HFFc6 (cell line): Measurements from ENCODE around the gene ZNF629. TPM values are rescaled to one million over a fixed set of nuclear protein-coding genes. Genes with fewer than 3 reads are reported as not detected.

Source experiments
- DNase-seq: peaks from one replicate; pipeline ENCODE4 v3.0.0-alpha.2; 2018
- H3K27ac Mint-ChIP-seq: 2 replicates; pipeline ENCODE4 v1.8.0; 2020; ENCODE audit warnings: mild to moderate bottlenecking, mixed read lengths
- H3K27me3 Mint-ChIP-seq: 2 replicates; pipeline ENCODE4 v1.8.0; 2021; ENCODE audit warnings: mild to moderate bottlenecking, moderate library complexity, mixed read lengths; ENCODE audit not compliant: insufficient read depth
- H3K36me3 Mint-ChIP-seq: 2 replicates; pipeline ENCODE4 v1.8.0; 2021; ENCODE audit warnings: low read depth, mixed read lengths
- H3K4me1 Mint-ChIP-seq: 2 replicates; pipeline ENCODE4 v1.8.0; 2020; ENCODE audit warnings: low read depth, mixed read lengths
- H3K4me3 Mint-ChIP-seq: 2 replicates; pipeline ENCODE4 v1.8.0; 2020; ENCODE audit warnings: mild to moderate bottlenecking, moderate library complexity, mixed read lengths
- H3K9me3 Mint-ChIP-seq: 2 replicates; pipeline ENCODE4 v1.8.0; 2020; ENCODE audit warnings: mild to moderate bottlenecking, mixed read lengths
- CTCF ChIP-seq: fragments of 200-600 bp; sonication (generic); IDR thresholded peaks from 2 replicates; pipeline ENCODE4 v1.5.0; 2021; ENCODE audit warnings: antibody characterized with exemption, mild to moderate bottlenecking
- total RNA-seq, 6 experiments: library from RNA; stranded (reverse); fragmentation: NEBNext Ultra II Directional; extraction: Animal tissue kit (Norgen Biotek cat#: 25700); gene quantifications; 2 replicates in 1 of 6; 3 replicates in 5 of 6; pipeline ENCODE4 v1.2.3, GENCODE V29; 2021

The ZNF629 gene
- total RNA-seq, 6 experiments from 2014 or later: 19.4 to 21.8 (median 21.0) TPM

DNA sequence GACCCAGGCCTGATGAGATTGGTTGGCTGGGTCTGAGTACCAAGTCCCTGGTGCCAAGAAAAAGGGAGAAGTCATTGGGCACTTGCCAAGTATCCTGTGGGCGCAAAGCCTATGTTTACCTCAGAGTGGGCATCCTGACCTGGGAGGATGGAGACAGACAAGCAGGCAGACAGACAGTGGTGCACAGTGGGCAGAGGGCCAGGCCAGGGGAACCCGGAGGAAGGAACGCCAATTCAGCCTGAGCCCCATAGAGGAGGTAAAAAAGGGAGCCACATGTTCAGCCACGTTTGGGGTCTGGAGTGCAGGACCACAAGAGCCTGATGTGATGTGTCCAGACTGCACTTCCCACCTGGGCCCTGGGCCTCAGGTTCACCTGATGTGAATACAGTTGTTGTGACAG is 33.4 kb downstream of the ZNF629 start:
- Mint-ChIP-seq H3K9me3 (no peaks in the 10 kb centered on the region), H3K27ac (no peak overlapping the region), H3K36me3 (peaks cover 22% of the 10 kb centered on the region), H3K4me1 (peaks cover 15% of the 10 kb centered on the region), H3K27me3 (peaks cover 7% of the 10 kb centered on the region), H3K4me3 (no peak overlapping the region)
- no peak for TF ChIP-seq CTCF
- DNase-seq: no peak

DNA sequence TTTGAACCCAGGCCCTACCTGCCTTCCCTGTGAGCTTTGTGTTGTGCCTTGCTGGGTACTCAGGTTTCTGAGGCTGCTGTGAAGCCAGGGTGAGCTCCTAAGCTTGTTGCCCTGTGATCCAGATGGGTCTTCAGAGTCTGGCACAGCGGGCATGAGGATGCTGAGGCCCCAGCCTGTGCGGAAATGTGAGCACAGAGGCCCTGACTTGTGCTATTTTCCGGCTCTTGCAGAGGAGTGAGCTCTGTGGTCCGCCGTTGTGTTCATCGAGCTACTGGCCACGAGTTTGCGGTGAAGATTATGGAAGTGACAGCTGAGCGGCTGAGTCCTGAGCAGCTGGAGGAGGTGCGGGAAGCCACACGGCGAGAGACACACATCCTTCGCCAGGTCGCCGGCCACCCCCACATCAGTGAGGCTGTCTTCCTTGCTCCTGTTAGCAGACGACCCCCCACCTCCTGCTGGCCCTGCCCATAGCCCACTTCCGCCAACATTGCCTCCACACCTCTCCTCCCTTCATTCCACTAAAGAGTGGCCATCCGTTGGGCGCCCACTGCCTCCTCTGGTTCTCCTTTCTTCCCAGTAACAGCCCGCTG is 36.0 kb downstream of the ZNF629 start:
- peak overlapping the region; percentile 45 for H3K27ac Mint-ChIP-seq
- peaks cover 19% of the 10 kb centered on the region for H3K36me3 Mint-ChIP-seq
- no peaks in the 10 kb centered on the region for H3K9me3 Mint-ChIP-seq
- H3K4me3 Mint-ChIP-seq: no peak overlapping the region
- no peak for TF ChIP-seq CTCF
- H3K4me1 Mint-ChIP-seq: peaks cover 32% of the 10 kb centered on the region
- H3K27me3 Mint-ChIP-seq: peaks cover 5% of the 10 kb centered on the region
- no peak for DNase-seq

- TF ChIP-seq CTCF: no peak
- Mint-ChIP-seq H3K4me3 (peak overlapping the region; percentile 97; the same call in 1 of the 2 replicates), H3K4me1 (peaks cover 32% of the 10 kb centered on the region), H3K9me3 (no peaks in the 10 kb centered on the region), H3K27ac (peak overlapping the region; percentile 16; the same call in 1 of the 2 replicates), H3K27me3 (peaks cover 5% of the 10 kb centered on the region), H3K36me3 (peaks cover 21% of the 10 kb centered on the region)
- DNase-seq: no peak
Measured at GRCh38 chr16:30750201-30750600, 36.8 kb downstream of the ZNF629 start.

GRCh38 chr16:30748634-30749445 is 38.2 kb downstream of the ZNF629 start:
- DNase-seq: peak; percentile 23
- peaks cover 20% of the 10 kb centered on the region for H3K36me3 Mint-ChIP-seq
- peaks cover 32% of the 10 kb centered on the region for H3K4me1 Mint-ChIP-seq
- H3K27me3 Mint-ChIP-seq: peaks cover 5% of the 10 kb centered on the region
- TF ChIP-seq CTCF: no peak
- H3K4me3 Mint-ChIP-seq: peak overlapping the region; percentile 97
- peak overlapping the region; percentile 83 for H3K27ac Mint-ChIP-seq
- H3K9me3 Mint-ChIP-seq: no peaks in the 10 kb centered on the region

- H3K27me3 Mint-ChIP-seq: peaks cover 5% of the 10 kb centered on the region
- peaks cover 32% of the 10 kb centered on the region for H3K4me1 Mint-ChIP-seq
- DNase-seq: peak; percentile 98
- H3K27ac Mint-ChIP-seq: peak within 1 kb of the TSS; percentile 89
- H3K4me3 Mint-ChIP-seq: peak within 1 kb of the TSS; percentile 97
- peaks cover 25% of the 10 kb centered on the region for H3K36me3 Mint-ChIP-seq
- H3K9me3 Mint-ChIP-seq: no peaks in the 10 kb centered on the region
- no peak for TF ChIP-seq CTCF
Measured at GRCh38 chr16:30747799-30748633, 39.0 kb downstream of the ZNF629 start, which contains the start of gene PHKG2. PHKG2 (plus strand) TSS chr16:30748425; CDS start chr16:30748821, 396 bp downstream.
